Neural progenitor cell (in vitro differentiated cells): ENCODE measurements around the gene ARHGAP24.

Experiments
- EZH2 ChIP-seq: fragments of 200-600 bp; sonication (generic); IDR thresholded peaks from 2 replicates; pipeline ENCODE4 v1.6.1; 2017; ENCODE audit warnings: antibody characterized with exemption, mild to moderate bottlenecking, moderate library complexity
- EZH2phosphoT487 ChIP-seq: fragments of 200-600 bp; sonication (generic); IDR thresholded peaks from 2 replicates; pipeline ENCODE4 v1.6.1; 2017; ENCODE audit warnings: antibody characterized with exemption
- TF ChIP-seq, protein P1 (sequence below): fragments of 200-600 bp; sonication (generic); IDR thresholded peaks from 2 replicates; pipeline ENCODE4 v1.5.1; 2017; ENCODE audit warnings: antibody characterized with exemption, mild to moderate bottlenecking

DNA sequence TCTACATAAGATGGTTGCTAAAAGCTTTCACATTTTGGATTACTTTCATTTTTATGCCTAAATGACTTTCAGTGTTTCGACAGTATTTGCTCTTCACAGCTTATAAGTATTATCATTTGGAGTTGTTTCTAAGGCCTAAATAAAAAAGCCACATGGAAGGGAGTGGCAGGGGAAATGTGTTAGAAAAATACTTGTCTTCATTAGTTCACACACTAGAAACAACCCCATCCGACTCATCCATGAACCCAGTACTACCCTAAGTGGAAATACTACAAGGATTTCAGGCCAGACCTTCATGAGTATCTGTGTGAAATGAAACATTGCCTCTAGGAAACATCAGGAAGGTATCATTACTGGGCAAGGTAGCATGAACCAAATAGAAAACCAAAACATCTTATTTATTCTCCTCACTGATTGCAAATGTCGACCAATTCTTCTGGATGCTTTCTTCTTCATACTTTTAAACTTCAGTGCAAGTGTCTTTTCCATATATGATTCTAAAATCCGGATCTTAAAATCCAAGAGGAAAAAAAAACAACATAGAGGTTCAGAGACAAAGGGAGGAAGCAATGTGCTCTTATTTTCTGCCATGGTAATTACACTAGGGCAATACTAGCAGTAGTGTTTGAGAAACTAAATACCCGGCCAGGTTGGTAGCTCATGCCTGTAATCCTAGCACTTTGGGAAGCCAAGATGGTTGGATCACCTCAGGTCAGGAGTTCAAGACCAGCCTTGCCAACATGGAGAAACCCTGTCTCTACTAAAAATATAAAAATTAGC, 349.4 kb downstream of the ARHGAP24 start:
- TF ChIP-seq, protein P1, sequence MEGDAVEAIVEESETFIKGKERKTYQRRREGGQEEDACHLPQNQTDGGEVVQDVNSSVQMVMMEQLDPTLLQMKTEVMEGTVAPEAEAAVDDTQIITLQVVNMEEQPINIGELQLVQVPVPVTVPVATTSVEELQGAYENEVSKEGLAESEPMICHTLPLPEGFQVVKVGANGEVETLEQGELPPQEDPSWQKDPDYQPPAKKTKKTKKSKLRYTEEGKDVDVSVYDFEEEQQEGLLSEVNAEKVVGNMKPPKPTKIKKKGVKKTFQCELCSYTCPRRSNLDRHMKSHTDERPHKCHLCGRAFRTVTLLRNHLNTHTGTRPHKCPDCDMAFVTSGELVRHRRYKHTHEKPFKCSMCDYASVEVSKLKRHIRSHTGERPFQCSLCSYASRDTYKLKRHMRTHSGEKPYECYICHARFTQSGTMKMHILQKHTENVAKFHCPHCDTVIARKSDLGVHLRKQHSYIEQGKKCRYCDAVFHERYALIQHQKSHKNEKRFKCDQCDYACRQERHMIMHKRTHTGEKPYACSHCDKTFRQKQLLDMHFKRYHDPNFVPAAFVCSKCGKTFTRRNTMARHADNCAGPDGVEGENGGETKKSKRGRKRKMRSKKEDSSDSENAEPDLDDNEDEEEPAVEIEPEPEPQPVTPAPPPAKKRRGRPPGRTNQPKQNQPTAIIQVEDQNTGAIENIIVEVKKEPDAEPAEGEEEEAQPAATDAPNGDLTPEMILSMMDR, result no peak
- no peak for TF ChIP-seq EZH2phosphoT487
- TF ChIP-seq EZH2, result no peak
